ENCODE results near the gene IL10RA.
"Not testable (repeated sequence)": the region's sequence is repeated elsewhere in the genome, so short reads cannot be mapped to it uniquely, and the experiment has no call there.

Gene IL10RA

GRCh38 chr11:117993988-117994745 is 8.0 kb downstream of the IL10RA start:
- DNase-seq = no peak

GRCh38 chr11:117995472-117995871 is 9.3 kb downstream of the IL10RA start:
- DNase-seq = no peak

GRCh38 chr11:117996058-117996457 is 9.9 kb downstream of the IL10RA start:
- DNase-seq = no peak

DNA sequence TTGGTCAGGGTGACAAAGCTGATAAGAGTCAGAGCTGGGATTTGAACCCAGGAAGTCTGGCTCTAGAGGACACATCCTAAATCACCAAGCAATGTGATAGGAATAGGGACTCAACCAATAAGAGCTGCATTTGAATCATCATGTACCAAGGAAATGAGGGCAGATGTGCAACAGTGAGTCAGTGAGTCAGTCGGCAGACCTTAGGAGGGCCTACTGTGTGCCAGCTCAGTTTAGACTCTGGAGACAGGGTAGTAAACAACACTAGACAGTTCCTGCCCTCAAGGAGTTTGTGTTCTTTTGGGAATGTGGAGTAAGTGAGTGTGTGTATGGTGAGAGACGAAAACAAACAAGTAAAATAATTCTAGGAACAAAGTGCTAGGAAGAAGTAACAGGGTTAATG is 11.2 kb downstream of the IL10RA start:
- no peak for DNase-seq

DNA sequence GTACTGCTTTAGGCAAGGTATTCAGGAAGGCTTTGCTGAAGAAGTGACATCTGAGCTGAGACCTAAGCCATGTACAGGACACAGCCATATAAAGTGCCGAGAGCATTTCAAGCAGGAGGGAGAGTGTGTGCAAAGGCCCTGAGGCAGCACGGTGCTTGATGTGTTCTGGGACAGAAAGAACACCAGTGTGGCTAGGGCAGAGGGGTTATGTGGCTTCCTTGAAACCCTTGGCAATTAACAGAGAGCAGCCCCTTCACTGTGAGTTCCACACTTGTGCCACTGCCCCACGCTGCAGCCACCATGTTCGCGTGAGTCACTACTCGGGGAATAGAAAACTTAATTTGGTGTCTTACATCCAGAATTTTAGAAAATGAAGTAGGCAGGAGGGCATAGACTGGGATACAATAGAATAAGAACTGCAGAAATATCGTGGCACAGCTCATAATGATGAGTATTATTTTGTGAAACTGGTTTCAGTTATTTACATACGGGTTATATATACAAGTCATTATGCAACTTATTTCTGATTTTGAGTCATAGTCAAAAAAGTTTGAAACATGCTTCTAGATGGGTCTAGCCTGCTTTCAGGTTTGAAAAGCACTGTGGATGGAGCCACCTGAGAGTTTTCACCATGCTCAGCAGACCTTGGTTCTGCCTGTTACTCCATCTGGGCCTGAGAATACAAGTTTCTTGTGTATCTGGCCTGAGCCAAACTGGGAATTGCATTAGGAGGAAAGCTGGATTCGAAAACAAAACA is 11.8 kb downstream of the IL10RA start:
- DNase-seq = no peak

DNA sequence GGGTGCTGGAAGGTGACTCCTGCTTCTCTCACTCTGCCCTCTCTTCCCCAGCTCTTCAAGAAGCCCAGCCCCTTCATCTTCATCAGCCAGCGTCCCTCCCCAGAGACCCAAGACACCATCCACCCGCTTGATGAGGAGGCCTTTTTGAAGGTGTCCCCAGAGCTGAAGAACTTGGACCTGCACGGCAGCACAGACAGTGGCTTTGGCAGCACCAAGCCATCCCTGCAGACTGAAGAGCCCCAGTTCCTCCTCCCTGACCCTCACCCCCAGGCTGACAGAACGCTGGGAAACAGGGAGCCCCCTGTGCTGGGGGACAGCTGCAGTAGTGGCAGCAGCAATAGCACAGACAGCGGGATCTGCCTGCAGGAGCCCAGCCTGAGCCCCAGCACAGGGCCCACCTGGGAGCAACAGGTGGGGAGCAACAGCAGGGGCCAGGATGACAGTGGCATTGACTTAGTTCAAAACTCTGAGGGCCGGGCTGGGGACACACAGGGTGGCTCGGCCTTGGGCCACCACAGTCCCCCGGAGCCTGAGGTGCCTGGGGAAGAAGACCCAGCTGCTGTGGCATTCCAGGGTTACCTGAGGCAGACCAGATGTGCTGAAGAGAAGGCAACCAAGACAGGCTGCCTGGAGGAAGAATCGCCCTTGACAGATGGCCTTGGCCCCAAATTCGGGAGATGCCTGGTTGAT is 12.6 kb downstream of the IL10RA start:
- DNase-seq = no peak

DNA sequence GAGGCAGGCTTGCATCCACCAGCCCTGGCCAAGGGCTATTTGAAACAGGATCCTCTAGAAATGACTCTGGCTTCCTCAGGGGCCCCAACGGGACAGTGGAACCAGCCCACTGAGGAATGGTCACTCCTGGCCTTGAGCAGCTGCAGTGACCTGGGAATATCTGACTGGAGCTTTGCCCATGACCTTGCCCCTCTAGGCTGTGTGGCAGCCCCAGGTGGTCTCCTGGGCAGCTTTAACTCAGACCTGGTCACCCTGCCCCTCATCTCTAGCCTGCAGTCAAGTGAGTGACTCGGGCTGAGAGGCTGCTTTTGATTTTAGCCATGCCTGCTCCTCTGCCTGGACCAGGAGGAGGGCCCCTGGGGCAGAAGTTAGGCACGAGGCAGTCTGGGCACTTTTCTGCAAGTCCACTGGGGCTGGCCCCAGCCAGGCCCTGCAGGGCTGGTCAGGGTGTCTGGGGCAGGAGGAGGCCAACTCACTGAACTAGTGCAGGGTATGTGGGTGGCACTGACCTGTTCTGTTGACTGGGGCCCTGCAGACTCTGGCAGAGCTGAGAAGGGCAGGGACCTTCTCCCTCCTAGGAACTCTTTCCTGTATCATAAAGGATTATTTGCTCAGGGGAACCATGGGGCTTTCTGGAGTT is 13.3 kb downstream of the IL10RA start:
- DNase-seq = no peak

GRCh38 chr11:118000067-118000849 is 14.1 kb downstream of the IL10RA start:
- DNase-seq = no peak

DNA sequence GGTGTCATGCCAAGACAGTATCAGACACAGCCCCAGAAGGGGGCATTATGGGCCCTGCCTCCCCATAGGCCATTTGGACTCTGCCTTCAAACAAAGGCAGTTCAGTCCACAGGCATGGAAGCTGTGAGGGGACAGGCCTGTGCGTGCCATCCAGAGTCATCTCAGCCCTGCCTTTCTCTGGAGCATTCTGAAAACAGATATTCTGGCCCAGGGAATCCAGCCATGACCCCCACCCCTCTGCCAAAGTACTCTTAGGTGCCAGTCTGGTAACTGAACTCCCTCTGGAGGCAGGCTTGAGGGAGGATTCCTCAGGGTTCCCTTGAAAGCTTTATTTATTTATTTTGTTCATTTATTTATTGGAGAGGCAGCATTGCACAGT is 14.6 kb downstream of the IL10RA start:
- no peak for DNase-seq

DNA sequence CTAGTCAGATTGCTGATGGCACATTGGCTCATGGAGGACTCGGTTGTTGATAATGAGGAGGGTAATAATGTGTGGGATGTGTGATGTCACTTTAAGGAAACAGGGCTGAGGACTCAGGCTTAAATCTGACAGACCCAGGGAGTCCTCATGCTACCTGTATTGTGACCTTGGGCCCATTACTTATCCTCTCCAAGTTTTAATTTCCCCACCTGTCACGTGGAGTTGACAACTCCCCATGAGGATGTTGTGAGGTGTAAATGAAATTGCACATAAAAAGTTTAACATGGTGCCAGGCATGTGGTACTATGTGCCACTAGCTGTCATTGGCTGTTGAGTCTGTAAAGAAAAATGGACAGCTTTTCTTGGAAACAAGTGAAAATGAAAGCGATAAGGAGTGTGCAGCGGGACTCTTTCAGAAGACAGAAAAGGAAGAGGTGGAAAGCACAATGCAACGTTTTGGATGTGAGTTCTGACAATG is 15.3 kb downstream of the IL10RA start:
- no peak for DNase-seq

DNA sequence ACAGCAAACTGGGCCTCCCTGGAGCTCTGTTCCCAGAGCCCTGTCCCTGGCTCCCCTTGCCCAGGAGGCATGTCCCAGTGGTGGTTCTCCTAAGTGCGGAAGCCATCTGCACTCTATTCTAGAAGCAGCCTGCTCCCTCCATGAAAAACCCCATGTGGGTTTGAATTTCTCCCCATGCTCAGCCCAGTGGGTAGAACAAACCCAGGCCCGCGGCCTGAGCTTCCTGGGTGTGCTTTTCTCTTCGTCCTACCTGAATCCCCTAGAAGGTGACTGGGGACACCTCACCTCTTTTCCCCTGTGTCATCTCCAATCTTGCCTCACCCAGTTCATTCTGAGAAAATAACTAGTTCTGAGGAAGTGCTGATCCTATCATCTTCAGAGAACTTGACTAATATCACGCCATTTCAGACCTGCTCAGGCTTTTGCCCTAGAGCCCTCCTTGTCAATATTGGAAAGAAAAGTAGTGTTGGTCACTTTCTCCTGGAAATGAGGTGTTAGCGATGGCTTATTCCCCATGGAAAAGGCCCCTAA is 15.9 kb downstream of the IL10RA start:
- no peak for DNase-seq

DNA sequence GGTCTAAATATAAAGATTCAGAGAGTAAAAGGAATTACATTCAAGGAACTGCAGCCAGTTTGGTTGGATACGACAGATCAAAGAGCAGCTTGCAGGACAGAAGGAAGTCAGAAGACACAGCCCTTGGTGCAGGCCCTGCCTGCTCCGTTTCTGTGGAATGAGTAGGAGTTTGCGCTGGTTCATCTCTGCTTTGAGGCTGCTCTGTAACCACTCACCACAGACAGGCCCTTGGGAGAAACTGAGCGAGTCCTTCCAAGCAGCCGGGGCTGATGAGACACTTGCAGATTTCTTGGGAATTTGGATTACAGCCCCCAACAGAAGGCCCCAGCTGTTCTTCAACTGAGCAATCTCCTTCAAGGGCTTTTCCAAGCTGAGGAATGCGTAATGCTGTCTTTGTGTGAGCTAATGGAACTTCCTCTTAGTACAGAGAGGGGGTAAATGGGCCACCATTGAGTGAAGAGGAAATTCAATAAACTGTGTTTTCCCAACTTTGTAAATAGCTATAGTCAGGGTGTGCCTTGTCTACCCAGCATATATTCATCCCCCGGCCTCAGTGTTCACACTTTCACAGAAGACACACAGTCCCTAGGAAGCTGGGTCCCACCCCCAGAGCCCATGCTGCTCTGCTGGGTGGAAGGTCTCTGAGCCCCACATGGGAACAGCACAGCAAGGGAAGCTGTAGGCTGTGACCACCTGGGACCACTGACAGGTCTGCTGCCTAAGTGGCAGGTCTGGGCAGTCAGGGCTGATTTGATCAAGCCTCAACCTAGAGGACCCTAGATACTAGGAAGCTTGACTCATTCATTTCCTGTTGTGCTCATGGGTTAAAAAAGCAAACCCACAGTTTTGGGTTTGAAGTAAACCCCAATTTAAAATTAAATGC is 16.6 kb downstream of the IL10RA start:
- DNase-seq = no peak

DNA sequence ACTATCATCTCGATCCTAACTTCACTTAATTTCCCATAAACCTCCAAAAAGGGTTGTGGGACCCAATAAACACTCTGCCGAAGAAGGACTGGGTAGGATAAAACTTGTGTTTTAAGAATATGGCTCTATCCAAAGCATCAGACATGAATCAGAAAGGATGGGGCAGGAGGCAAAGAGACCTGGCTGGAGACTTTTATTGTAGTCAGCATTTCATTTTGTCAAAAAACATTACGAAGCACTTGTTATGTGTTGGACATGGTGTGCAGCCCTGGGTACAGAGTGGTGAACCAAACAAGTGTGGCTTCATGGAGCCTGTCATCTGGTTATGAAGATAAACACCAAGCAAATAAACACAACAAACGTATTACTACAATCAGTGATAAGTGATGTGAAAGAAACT is 17.3 kb downstream of the IL10RA start:
- no peak for DNase-seq

- no peak for DNase-seq
Observed at GRCh38 chr11:118004543-118005223, 18.5 kb downstream of the IL10RA start.

- no peak for DNase-seq
Observed at GRCh38 chr11:118005224-118006152, 19.3 kb downstream of the IL10RA start.

DNA sequence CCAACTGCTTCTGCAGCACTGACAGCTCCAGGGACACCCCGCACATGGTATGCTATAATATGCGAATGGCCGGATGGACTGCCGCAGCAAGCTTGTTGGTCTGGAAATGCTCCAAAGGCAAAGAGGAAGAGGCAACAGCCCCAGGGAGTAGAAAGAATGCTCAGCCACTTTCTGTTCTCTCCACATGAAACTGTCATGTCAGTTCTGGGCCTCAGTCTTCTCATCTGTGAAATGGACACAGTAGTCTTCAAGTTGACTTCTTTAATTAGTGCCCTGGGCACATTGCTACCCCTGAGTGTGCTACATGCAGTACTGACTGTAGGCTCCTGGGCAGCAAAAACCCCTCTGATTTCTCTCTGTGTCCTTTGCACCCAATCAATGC is 19.9 kb downstream of the IL10RA start:
- DNase-seq = no peak

- DNase-seq = no peak
Observed at GRCh38 chr11:118007040-118007439, 20.8 kb downstream of the IL10RA start.

DNA sequence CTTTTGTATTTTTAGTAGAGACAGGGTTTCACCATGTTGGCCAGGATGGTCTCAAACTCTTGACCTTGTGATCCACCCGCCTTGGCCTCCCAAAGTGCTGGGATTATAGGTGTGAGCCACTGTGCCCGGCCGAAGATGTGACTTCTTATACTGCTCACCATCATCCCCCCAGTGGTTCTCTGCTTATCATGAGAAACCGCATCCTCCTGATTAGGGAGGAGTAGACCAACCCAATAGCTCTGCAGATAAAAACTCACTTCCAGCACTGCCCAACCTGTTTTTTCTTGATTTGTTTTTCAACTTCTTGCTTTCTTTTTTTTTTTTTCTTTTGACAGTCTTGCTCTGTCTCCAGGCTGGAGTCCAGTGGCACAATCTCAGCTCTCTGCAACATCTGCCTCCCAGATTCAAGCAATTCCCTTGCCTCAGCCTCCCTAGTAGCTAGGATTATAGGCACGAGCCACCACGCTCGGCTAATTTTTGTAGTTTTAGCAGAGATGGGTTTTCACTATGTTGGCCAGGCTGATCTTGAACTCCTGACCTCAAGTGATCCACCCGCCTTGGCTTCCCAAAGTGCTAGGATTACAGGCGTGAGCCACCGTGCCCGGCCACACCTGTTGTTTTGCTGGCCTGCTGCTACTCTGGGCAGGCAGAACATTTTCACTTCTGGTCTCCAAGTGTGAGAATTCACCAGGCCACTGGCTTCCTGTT is 21.5 kb downstream of the IL10RA start:
- not testable (repeated sequence) for DNase-seq
